Choroid plexus epithelial cell (primary cell): ENCODE results near the gene MARK2.

Source experiments
- DNase-seq: peaks from one replicate; pipeline ENCODE4 v3.0.0-alpha.2; 2010; ENCODE audit warnings: low read depth
- H3K4me3 ChIP-seq: 2 replicates; pipeline ENCODE4 v1.5.1; 2011; ENCODE audit warnings: low read depth, mild to moderate bottlenecking, control low read depth, low read length, moderate library complexity
- CTCF ChIP-seq: conservative IDR thresholded peaks from 2 replicates; pipeline ENCODE4 v1.5.1; 2011; ENCODE audit warnings: low read depth, mild to moderate bottlenecking, control low read depth, inconsistent platforms, low read length, moderate library complexity

MARK2 gene

GRCh38 chr11:63897459-63898146 is 58.7 kb downstream of the MARK2 start:
- H3K4me3 ChIP-seq = no peak overlapping the region
- TF ChIP-seq CTCF = no peak
- DNase-seq = no peak

GRCh38 chr11:63901660-63902059 is 62.8 kb downstream of the MARK2 start:
- no peak overlapping the region for H3K4me3 ChIP-seq
- DNase-seq = peak; percentile 62
- peak; percentile 77 for TF ChIP-seq CTCF

GRCh38 chr11:63903884-63904283 is 65.0 kb downstream of the MARK2 start:
- TF ChIP-seq CTCF = no peak
- DNase-seq = no peak
- H3K4me3 ChIP-seq = no peak overlapping the region

GRCh38 chr11:63904743-63905142 is 65.8 kb downstream of the MARK2 start:
- no peak overlapping the region for H3K4me3 ChIP-seq
- no peak for TF ChIP-seq CTCF
- DNase-seq = no peak

GRCh38 chr11:63905179-63905578 is 66.3 kb downstream of the MARK2 start:
- no peak overlapping the region for H3K4me3 ChIP-seq
- DNase-seq = no peak
- TF ChIP-seq CTCF = no peak

- H3K4me3 ChIP-seq = no peak overlapping the region
- no peak for TF ChIP-seq CTCF
- DNase-seq = no peak
These were observed 67.2 kb downstream of the MARK2 start for GRCh38 chr11:63906087-63906486.

- TF ChIP-seq CTCF = peak; percentile 50
- peak; percentile 55 for DNase-seq
- no peak overlapping the region for H3K4me3 ChIP-seq
These were observed 67.7 kb downstream of the MARK2 start for GRCh38 chr11:63906585-63906984.
